Muscle layer of colon (tissue), 2 donors: ENCODE data around the gene OVAAL.

ENCODE experiments used
- H3K27ac ChIP-seq: one replicate; pipeline ENCODE4 v1.7.0; 2013; ENCODE audit warnings: low read depth, mild to moderate bottlenecking, low read length, moderate library complexity
- H3K27me3 ChIP-seq, 2 donors: one replicate each; pipeline ENCODE4 v1.7.0; 2013; ENCODE audit warnings: low read length in 2 of 2, mild to moderate bottlenecking in 2 of 2; ENCODE audit not compliant: insufficient read depth in 2 of 2, control insufficient read depth in 1 of 2
- H3K36me3 ChIP-seq: one replicate; pipeline ENCODE4 v1.7.0; 2013; ENCODE audit warnings: mild to moderate bottlenecking, low read length; ENCODE audit not compliant: insufficient read depth
- H3K4me1 ChIP-seq: one replicate; pipeline ENCODE4 v1.7.0; 2013; ENCODE audit warnings: mild to moderate bottlenecking, low read length; ENCODE audit not compliant: insufficient read depth
- H3K4me3 ChIP-seq, 2 donors: one replicate each; pipeline ENCODE4 v1.7.0; 2013; ENCODE audit warnings: low read length in 2 of 2, low read depth in 1 of 2, mild to moderate bottlenecking in 1 of 2, moderate library complexity in 1 of 2
- H3K9ac ChIP-seq: one replicate; pipeline ENCODE4 v1.7.0; 2013; ENCODE audit warnings: low read length
- H3K9me3 ChIP-seq: one replicate; pipeline ENCODE4 v1.7.0; 2013; ENCODE audit warnings: mild to moderate bottlenecking, low read length
- donor health status: abdominal sarcoma.
- donor health status: Adenocarcinoma of cecum.

Gene OVAAL

DNA sequence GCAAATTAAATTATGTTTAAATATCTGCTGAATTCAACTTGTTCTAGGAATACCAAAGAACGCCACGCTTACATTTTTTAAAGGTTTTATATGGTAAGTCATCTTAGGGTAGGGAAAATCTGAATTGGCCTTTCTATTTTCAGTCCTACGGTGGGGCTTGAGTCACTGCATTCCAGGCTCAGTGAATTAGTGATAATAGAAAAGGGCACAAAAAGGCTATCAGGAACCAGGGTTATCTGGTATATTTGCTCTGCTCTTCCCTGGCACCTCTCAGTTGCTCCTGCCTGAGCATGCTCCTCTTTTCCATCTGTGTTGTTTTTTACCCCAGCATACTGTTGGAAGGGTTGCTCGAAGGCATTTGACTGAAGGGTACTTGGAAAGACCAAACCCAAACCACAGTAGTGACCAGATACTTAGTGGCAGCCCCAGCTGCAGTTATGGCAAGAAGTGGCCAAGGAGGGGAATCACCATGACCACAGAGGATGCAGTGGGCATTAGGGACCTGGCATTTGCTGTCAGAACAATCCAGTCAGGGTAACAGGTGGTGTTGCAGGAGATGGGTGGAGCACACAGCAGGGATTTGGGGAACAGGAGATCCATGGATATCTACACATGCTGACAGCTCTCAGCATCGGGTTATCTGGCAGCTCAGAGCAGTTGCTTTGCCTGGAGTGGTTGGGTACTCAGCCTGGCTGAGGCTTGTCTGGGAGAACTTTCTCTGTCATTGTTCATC is 2.3 kb downstream of the OVAAL start:
- Histone ChIP-seq H3K9ac (no peak overlapping the region), H3K36me3 (no peaks in the 10 kb centered on the region), H3K4me1 (no peaks in the 10 kb centered on the region), H3K27ac (no peak overlapping the region), H3K9me3 (no peaks in the 10 kb centered on the region), H3K27me3 (no peaks in the 10 kb centered on the region), H3K4me3 (no peak overlapping the region)

DNA sequence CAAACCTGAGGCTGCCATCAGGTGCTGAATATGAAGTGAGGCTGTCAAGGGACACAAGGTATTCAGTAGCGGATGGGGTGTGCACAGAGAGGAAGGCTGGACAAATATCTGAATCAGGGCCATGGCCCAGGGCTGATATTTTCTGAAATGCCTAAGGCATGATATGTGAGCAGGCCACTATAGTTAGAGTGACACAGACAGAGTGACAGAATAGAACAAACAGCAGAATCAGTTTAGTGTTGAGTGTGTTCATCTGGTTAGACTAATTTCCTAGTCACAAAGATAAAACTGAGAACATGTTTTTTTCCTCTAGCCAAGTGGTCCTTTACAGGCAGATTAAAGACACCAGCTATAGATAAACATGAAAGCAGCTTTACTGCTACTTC is 3.9 kb downstream of the OVAAL start:
- no peaks in the 10 kb centered on the region for H3K36me3 ChIP-seq
- H3K4me1 ChIP-seq = no peaks in the 10 kb centered on the region
- no peak overlapping the region for H3K27ac ChIP-seq
- H3K4me3 ChIP-seq = no peak overlapping the region
- H3K9ac ChIP-seq = no peak overlapping the region
- H3K9me3 ChIP-seq = no peaks in the 10 kb centered on the region
- no peaks in the 10 kb centered on the region for H3K27me3 ChIP-seq

DNA sequence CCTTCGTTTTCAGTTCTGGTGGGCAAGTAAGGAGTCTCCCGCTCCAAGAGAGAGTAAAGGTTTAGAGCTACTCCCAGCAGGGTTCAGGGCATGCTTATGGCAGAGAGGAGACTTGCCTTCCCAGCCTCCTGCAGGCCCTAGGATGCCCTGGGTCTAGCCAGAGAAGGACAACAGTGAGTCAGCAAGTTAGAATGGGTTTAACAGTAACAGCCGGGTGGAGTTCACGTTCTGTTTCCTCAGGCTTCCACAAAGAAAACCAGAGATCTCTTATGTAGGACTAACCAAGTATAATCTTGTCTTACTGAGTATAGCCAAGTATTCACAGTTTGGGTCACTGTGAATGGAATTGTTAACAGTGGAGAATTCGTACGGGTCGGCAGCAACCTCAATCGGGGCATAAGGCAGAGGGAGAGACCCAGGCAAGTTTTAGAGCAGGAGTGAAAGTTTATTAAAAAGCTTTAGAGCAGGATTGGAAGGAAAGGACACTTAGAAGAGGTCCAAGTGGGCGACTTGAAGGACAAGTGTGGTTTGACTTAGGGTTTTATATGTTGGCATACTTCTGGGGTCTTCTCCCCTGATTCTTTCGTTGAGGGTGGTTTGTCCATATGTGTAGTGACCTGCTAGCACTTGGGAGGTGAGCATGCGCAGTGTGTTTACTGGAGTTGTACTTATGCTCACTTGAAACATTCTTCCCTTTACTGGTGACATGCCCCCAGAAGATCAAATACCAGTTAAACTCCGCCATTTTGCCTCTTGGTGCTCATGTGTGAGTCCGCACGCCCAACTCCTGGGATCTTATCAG is 4.5 kb downstream of the OVAAL start:
- Histone ChIP-seq H3K4me1 (no peaks in the 10 kb centered on the region), H3K36me3 (no peaks in the 10 kb centered on the region), H3K4me3 (no peak overlapping the region), H3K27me3 (no peaks in the 10 kb centered on the region), H3K9me3 (no peaks in the 10 kb centered on the region), H3K9ac (no peak overlapping the region), H3K27ac (no peak overlapping the region)

DNA sequence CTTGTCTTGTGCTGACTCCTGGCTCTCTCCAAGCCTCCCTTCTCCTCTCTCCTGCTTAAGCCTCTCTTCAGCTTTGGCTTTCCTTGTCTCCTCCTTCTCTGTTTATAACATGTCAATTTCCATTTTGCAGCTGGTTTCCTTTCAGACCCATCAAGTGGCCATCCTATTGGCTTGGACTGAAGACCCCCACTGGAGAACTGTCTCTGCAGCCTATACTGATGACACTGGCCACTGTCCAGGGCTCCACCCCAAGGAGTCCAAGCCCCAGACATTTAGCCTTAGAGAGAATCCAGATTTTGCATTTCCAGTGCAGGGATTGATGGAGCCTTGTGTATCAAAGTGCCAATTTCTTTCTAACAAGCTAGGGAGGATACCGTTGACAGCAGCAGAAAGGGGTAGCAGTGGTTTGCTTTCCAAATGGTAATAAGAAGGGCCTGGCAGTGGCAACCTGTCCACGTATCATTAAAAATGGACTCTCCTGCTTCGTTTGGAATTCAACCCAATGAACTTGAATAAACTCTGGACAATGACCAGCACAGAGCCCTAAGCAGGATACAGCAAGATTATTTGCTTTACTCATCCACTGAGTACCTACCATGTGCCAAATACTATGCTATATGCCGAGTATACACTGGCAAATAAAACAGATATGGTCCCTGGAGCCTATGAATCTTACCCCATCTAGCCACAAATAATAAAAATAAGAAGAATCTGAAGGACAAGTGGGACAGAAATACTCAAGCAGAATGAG is 6.5 kb downstream of the OVAAL start:
- Histone ChIP-seq H3K4me1 (no peaks in the 10 kb centered on the region), H3K27ac (no peak overlapping the region), H3K9ac (no peak overlapping the region), H3K9me3 (no peaks in the 10 kb centered on the region), H3K4me3 (no peak overlapping the region), H3K27me3 (no peaks in the 10 kb centered on the region), H3K36me3 (no peaks in the 10 kb centered on the region)

DNA sequence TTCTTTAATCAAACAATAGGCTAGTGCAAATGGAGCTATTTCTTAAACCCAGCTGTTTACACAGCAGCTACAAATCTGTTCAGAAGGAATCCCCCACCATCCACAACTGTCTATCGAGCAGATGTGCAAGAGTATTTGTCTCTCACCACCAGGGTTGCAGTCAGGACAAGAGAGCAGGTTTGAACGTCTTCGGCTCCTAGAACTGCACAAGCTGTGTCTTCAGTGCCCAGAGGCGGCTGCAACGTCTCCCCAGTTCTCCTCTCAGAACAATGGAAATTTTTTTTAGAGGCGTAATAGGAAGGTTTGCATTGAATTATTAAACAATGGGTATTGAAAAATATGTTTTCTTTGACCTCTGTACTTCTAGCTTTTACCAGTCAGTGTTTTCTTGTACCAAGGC is 7.3 kb downstream of the OVAAL start:
- Histone ChIP-seq H3K36me3 (no peaks in the 10 kb centered on the region), H3K27ac (no peak overlapping the region), H3K9ac (no peak overlapping the region), H3K4me1 (no peaks in the 10 kb centered on the region), H3K4me3 (no peak overlapping the region), H3K9me3 (no peaks in the 10 kb centered on the region), H3K27me3 (no peaks in the 10 kb centered on the region)

DNA sequence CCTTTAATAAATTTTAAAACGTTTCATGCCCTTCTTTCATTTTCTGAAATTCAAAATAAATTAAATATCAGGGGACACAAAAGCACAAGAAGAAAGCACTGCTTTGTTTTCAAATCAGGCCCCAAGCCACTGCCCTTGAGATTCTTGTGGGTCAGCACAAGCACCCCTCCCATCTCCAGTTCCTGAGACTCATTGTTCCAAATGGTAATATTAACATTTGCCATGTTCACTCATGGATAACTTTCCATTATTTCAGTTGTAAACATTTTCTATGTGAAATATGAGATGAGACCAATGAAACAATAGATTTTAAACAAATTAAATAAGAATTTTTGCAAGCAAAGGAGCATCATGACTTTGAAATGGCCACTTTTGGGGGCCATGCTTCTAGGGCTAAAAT is 7.7 kb downstream of the OVAAL start:
- Histone ChIP-seq H3K4me1 (no peaks in the 10 kb centered on the region), H3K27ac (no peak overlapping the region), H3K9ac (no peak overlapping the region), H3K27me3 (no peaks in the 10 kb centered on the region), H3K36me3 (no peaks in the 10 kb centered on the region), H3K9me3 (no peaks in the 10 kb centered on the region), H3K4me3 (no peak overlapping the region)

DNA sequence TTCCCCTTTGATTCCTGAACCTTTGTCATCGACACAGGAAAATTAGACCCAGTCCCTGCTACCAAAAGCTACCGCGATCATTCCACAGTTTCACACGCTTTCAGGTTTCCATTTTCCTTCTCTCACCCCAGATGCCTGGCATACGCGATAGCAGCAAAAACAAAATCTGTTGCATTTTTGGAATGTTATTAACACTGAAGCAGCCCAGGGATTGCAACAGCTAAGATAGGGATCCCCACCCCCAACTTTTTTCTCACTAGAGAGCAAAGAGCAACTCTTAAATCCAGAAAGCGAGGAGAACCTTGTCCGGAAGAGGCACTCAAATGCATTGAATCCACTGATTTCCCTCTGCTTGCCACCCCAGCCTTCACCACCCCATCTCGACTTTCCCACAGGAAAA is 8.9 kb downstream of the OVAAL start:
- H3K4me1 ChIP-seq = no peaks in the 10 kb centered on the region
- H3K27me3 ChIP-seq = no peaks in the 10 kb centered on the region
- no peaks in the 10 kb centered on the region for H3K36me3 ChIP-seq
- no peak overlapping the region for H3K4me3 ChIP-seq
- no peak overlapping the region for H3K9ac ChIP-seq
- H3K9me3 ChIP-seq = no peaks in the 10 kb centered on the region
- no peak overlapping the region for H3K27ac ChIP-seq

DNA sequence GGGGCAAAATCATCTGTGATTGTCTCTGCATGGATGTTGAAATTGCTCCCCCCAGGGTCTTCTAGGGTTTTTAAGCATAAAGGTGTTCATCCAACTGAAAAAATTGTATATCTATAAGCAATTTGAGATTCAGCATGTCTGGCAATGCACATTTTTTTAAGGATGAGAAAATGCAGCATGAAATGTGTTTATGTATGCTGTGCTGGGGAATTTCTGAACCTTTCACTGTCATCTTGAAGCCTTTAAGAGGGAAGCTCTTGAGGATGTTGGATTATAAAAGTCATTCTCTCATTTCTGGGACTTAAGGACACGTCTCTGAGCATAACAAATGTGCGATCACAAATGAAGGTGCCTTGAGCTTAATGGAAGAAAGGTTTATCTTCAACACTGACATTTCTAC is 9.4 kb downstream of the OVAAL start:
- Histone ChIP-seq H3K9ac (no peak overlapping the region), H3K4me3 (no peak overlapping the region), H3K27me3 (no peaks in the 10 kb centered on the region), H3K9me3 (no peaks in the 10 kb centered on the region), H3K36me3 (no peaks in the 10 kb centered on the region), H3K4me1 (no peaks in the 10 kb centered on the region), H3K27ac (no peak overlapping the region)

DNA sequence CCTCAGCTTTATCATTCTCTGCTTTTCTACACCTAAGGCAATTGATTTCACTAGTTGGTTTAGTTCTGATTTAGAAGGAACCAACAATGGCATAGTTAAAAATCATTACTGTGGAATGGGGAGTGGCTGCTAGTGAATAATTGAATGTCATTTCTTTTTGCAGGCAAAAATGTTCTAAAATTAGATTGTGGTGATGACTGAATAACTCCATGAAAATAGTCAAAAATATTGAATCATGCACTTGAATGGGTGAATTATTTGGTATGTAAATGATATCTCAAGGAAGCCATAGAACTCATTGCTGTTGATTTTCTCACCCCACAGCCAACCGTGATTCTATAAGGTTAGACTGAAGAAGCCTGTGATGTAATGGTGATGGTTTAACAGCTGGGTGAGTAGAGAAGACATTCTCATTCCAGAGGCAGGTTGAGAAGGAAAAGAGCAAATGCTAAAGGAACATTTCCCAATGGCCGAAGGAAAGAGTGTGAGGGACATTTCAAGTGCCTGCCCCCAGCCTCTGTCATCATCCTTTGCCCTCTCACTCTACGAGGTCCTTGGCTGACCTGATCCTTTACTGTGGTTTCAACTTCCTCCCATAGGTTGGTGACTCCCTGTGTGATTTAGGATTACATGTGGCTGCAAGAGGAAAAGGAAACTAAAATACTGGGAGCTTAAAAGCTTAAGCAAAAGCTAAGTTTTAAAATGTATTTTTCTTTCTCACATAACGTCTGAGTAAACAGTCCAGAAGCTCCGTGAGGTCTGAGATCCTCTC is 12.5 kb downstream of the OVAAL start:
- H3K9me3 ChIP-seq = no peaks in the 10 kb centered on the region
- no peaks in the 10 kb centered on the region for H3K36me3 ChIP-seq
- no peak overlapping the region for H3K27ac ChIP-seq
- no peak overlapping the region for H3K9ac ChIP-seq
- H3K4me3 ChIP-seq = no peak overlapping the region
- no peaks in the 10 kb centered on the region for H3K4me1 ChIP-seq
- H3K27me3 ChIP-seq = no peaks in the 10 kb centered on the region

DNA sequence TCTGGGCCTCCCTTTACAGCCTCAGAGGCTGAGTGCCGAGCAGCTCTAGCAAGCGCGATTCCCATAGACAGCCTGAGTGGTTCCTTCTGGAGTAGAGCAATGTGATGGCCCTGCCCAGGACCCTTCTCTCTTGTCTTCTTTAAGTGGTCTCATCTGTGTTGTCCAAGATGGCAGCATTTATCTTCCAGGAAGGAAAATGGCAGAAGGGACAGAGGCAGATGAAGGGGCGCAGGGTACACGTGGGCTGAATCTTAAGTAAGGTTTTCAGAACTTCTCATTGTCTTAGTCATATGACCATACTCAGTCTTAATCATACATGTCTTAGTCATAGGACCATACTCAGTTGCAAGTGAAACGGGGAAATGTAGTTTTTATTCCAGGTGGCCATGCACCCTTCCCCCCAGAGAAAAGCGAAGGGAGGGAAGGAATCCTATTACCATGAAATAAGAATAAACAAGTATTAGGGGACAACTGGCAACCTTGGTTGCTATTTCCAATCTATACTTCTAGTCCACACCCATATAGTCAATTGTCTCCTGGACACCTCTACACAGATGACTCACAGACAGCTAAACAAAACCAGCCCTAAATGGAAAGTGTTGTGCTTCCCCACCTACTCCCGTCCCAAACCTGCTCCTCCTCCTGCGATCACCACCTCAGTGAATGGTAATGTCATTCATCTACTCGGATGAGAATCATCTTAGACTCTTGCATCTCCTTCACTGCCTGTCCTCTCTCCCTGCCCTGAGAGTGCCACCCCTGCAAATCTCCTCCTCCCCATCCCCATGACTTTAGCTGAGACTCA is 13.3 kb downstream of the OVAAL start:
- H3K9ac ChIP-seq = no peak overlapping the region
- no peaks in the 10 kb centered on the region for H3K9me3 ChIP-seq
- H3K4me1 ChIP-seq = no peaks in the 10 kb centered on the region
- no peak overlapping the region for H3K27ac ChIP-seq
- no peak overlapping the region for H3K4me3 ChIP-seq
- H3K36me3 ChIP-seq = no peaks in the 10 kb centered on the region
- no peaks in the 10 kb centered on the region for H3K27me3 ChIP-seq
